Right ventricle myocardium inferior (tissue), 1 donor: Measurements from ENCODE around the gene MED13L. TPM values are rescaled to one million over a fixed set of nuclear protein-coding genes. Genes with fewer than 3 reads are reported as not detected.
A peak's percentile ranks its signal among the peaks of the same experiment; 100 is the strongest.

ENCODE experiments used
- ATAC-seq: fragments of 200-7000 bp; cut with Tn5 transposase; one replicate; pipeline ENCODE4 v1.9.1; 2020; ENCODE audit warnings: mild to moderate bottlenecking, moderate library complexity
- DNase-seq: peaks from one replicate; pipeline ENCODE4 v3.0.0; 2021; ENCODE audit errors: missing footprints
- intact Hi-C: fragments of 100-400 bp; cut with DNase I; formaldehyde crosslinking; loops from one replicate; pipeline ENCODE4 v1.11.0; 2022
- total RNA-seq: library from RNA; stranded (reverse); fragmentation: NEBNext Ultra II Directional; extraction: Animal tissue kit (Norgen Biotek cat#: 25700); gene quantifications from one replicate; pipeline ENCODE4 v1.2.1, GENCODE V29; 2021
- donor health status: DM: no; HTN: yes; CAD: no; lungs with severe emphysema.

MED13L gene
- total RNA-seq, 1 donor from 2014 or later, result 59.8 TPM

DNA sequence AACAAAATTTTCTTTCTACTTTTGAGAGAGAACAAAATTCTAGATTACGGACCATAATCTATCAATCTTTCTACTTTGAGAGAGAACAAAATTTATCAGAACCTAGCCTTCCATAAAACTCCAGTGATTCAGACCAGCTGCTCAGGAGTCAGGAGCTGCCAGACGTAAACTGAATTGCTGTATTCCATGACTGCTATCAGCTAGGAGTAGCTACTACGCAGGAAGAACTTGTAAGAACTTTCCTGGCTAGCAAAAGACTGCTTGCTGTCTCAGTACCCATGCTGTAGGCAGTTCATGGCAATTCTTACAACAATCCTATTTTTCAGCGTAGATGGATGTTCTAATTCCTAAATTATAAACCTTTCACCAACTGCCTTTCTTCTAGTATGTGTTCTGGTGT, 73.3 kb downstream of the MED13L start:
- ATAC-seq (peak; percentile 82), DNase-seq (no peak)
- intact Hi-C loops, result no loop called here

- intact Hi-C loops, result no loop called here
- no peak for ATAC-seq
- no peak for DNase-seq
Measured at GRCh38 chr12:116202940-116203339, 74.6 kb downstream of the MED13L start.

GRCh38 chr12:116202433-116202832, 75.1 kb downstream of the MED13L start:
- ATAC-seq (no peak), DNase-seq (no peak)
- intact Hi-C loops, result no loop called here

DNA sequence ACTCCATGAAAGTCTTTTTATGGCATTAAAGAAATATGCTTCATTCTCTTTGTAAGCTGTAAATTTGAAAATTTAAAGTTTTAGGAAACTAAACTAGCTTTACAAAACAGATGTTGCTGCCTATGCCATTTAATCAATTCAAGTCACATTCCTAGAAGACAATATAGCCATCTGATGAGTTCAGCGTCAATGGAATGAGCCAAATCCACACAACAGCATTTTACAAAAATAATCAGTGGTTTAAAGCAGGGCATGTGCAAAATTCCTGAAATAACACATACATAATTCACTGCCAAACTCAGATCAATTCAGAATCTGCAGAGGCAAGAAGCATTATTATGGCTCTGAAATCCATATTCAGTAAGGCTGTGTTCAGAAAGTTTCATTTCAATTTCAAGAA, 75.6 kb downstream of the MED13L start:
- intact Hi-C loops, result no loop called here
- no peak for DNase-seq
- ATAC-seq, result no peak

DNA sequence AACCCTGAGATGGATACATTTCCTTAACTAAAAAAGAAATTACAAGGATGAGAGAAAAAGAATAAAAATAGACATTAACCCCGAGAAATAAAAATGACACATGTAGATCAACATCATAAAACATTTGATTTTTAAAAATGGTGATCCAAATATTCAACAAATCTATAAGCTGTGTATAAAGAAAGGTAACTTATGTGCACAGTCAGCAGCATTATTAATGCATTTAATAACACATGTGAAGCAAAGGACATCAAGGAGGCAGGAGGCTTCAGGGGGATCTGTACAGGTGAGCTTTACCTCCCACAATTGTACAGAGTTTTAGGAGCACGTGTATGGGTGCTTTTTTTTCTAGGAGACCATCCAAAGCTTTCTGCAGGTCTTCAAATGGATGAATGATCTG, 76.1 kb downstream of the MED13L start:
- ATAC-seq (no peak), DNase-seq (no peak)
- intact Hi-C loops, result no loop called here

DNA sequence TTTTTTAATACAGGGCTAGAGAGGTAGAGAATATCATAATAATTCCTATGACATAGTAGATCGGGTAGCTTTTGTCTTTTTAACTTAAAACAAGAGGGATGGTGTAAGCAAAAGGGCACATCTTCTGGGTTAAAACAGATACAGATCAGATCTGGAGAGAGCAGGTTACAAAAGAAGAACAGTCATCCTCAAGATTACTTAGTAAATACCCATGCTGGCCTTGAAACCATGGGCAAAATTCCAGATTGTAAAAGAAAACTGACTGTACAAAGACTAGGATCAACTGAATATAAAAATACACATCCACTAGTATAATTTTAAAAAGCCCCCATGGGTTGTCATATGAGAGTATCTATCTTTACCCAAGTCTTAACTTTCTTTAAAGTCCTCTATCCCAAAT, 76.7 kb downstream of the MED13L start:
- intact Hi-C loops, result no loop called here
- no peak for ATAC-seq

DNA sequence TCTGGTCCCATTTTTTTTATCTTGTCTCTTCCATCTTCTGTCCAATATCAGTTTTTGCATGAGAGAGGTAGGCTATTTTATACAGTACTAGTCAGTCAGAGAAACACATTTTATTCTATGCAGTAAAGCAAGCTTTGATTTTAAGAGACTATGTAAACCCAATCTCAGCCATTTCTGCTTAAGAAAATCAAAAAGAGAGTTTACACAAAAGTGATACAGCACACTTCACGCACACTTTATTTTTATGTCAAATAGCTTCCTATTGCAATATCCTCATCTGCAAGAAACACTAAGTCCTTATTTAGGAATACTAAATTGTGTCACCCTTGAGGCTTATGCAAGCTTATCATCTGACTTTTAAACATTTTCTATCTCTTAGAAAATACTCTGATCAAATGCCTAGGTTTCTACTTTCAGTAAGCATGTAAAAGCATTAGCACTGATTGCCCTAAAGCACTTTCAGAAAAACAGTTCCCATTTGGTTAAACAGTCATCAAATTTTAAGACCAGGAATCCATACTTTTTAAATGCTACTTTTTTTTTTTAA, 78.3 kb downstream of the MED13L start:
- intact Hi-C loops, result no loop called here
- DNase-seq (no peak), ATAC-seq (no peak)

More for the DNA sequence above, 76.7 kb downstream of the MED13L start:
- DNase-seq, result no peak

GRCh38 chr12:116196752-116197718, 80.5 kb downstream of the MED13L start:
- intact Hi-C loops, result no loop called here
- ATAC-seq, result peak; percentile 82
- DNase-seq, result no peak

DNA sequence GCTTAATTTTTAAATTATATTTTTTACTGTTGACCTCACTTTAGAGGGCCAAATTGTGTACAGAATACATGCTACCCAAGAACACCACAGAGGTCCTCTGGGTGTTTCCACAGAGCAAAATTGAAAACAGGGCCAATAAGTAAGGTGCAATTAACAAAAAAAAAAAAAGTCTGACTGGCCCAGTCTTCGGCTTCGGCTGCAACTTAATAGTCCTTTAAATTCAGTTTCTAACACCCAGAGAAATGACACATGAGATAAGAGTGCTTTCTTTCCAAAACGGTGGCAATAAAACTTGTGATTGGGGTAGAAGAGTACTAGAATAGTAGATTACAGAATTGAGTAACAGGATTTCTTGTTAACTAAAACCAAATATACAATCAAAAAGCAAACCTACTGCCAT, 81.3 kb downstream of the MED13L start:
- DNase-seq (no peak), ATAC-seq (peak; percentile 42)
- intact Hi-C loops, result no loop called here

- intact Hi-C loops, result no loop called here
- ATAC-seq (no peak), DNase-seq (no peak)
Measured at GRCh38 chr12:116194935-116195431, 82.5 kb downstream of the MED13L start.

GRCh38 chr12:116189692-116190091, 87.8 kb downstream of the MED13L start:
- DNase-seq (no peak), ATAC-seq (no peak)
- intact Hi-C loops, result no loop called here

DNA sequence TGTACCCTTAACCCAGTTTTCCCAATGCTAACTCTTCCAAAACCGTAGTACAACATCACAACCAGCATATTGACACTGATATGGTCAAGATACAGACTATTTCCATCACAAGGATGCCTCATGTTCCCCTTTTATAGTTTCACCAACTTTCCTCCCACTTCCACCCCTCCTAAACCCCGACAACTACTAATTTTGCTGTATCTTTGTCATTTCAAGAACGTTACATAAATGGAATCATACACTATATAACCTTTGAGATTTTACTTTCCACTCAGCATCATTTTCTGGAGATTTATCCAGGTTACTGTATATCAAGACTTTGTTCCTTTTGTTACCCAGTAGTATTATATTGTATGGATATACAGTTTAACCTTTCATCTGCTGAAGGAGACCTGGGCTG, 88.9 kb downstream of the MED13L start:
- DNase-seq, result no peak

DNA sequence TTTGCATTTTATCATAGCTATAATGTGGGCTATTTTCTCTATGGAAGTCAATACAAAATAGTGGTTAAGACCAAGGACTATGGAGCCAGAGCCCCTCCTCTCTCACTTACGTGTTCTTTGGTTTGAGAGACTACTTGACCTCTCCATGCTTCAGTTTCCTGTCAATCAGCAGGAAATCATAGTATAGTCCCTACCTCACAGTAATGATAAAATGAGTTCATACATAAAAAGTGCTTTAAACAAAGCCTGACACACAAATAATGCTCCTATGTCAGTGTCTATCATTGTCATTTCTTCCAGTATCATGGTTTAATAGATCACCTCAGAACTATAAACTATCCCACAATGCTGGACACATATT, 90.4 kb downstream of the MED13L start:
- intact Hi-C loops, result no loop called here
- no peak for ATAC-seq
- no peak for DNase-seq

More for the DNA sequence above, 88.9 kb downstream of the MED13L start:
- intact Hi-C loops, result no loop called here
- ATAC-seq, result no peak

- ATAC-seq (no peak), DNase-seq (no peak)
- intact Hi-C loops, result no loop called here
Measured at GRCh38 chr12:116186482-116187150, 90.9 kb downstream of the MED13L start.

GRCh38 chr12:116184763-116185162, 92.7 kb downstream of the MED13L start:
- intact Hi-C loops, result loop anchor here (5.0 kb wide), 1 partner anchor 38 kb away; no protein-coding TSS in a partner anchor
- ATAC-seq (no peak), DNase-seq (no peak)

GRCh38 chr12:116183741-116184141, 93.8 kb downstream of the MED13L start:
- no peak for DNase-seq

DNA sequence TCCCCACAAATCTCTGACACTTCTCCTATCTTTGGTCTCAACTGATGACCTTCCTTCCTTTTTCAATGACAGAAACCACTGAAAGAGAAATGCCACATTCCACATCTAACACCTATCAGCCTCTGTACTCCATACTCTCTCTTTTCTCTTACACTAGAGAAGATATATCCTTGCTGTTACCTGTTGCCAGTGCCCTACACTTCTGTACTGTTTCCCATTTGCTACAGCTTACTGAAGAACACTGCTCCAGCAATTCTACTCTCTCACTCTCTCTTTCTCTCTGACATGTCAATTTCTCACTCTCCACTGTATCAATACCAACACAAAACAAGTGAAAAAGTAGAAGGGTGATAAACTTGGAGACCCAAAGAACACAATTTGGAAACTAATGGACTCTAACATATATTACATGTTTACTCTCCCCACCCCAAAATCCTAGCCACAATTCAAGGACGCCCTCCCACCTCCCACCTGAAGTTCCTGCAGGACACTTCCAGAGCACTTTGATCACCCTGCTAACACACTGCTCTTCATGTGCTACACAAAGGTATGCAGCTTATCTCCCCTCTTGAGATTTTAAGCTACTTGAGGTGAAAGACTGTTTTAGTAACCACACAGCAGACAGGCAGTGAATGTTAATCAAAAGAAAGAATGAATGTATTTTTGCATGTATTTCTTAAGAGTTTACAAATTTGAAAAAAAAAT, 95.0 kb downstream of the MED13L start:
- DNase-seq, result no peak

More at GRCh38 chr12:116183741-116184141, 93.8 kb downstream of the MED13L start:
- intact Hi-C loops, result loop anchor here (5.0 kb wide), 1 partner anchor 39 kb away; no protein-coding TSS in a partner anchor
- no peak for ATAC-seq

DNA sequence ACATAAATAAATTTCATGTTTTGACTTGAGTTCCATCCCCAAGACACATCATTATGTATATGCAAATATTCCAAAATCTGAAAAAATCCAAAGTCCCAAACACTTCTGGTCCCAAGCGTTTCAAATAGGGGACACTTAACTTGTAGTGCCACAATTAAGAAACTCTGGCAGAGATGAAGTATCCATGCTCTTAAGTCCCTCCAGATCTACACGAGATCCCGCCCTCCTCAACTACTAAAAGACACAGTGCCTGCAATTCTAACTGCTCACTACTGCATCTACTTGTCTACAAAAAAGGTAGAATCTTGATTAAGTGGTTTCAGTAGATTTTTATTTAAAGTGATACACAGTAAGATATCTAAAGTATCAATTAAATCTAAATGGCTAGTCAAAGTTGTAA, 97.0 kb downstream of the MED13L start:
- intact Hi-C loops, result loop anchor here (5.0 kb wide), 1 partner anchor 42 kb away; no protein-coding TSS in a partner anchor
- ATAC-seq (no peak), DNase-seq (no peak)

More for the DNA sequence above, 95.0 kb downstream of the MED13L start:
- ATAC-seq, result no peak
- intact Hi-C loops, result loop anchor here (5.0 kb wide), 1 partner anchor 40 kb away; no protein-coding TSS in a partner anchor

GRCh38 chr12:116179384-116179783, 98.1 kb downstream of the MED13L start:
- intact Hi-C loops, result no loop called here
- ATAC-seq, result no peak
- DNase-seq, result no peak
